ENCODE measurements around the gene FGD6. TPM values are rescaled to one million over a fixed set of nuclear protein-coding genes. Genes with fewer than 3 reads are reported as not detected.

FGD6 gene
- total and polyA plus RNA-seq, 2 donors, result 3.7 to 20.4 TPM

DNA sequence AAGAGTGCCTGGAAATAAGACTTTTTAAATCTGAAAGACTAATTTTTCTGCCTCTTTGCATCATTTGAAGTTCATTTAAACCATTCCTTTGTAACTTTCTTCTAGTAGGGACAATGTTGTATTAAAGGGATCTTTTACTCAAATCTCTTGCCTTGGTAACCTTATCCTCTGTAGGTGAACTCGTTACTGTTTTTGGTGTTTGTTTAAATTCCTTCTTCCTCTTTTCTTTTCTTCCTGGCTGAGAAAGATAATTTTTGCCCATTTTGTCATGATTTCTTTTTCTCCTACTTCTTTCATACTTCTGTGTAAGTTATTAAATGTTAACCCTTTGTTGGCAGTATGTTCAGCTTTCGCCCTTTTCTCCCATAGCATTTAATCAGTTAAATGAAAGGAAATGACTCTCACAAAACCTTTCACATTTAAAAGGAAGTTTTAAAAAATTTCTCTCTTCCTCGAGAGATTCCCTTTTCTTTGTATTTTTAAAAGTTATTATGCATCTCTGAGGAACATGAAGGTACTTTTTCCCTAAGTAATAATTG lies 10.6 kb upstream of the FGD6 start:
- Histone ChIP-seq H3K27ac (ENCODE audit: low read depth) (no peak overlapping the region), H3K36me3 (ENCODE audit: insufficient read depth) (no peaks in the 10 kb centered on the region), H3K4me3 (ENCODE audit: low read depth, low read length) (no peak overlapping the region), H3K4me1 (ENCODE audit: insufficient read depth) (no peaks in the 10 kb centered on the region)
- DNase-seq (ENCODE audit: extremely low spot score), result no peak
- WGBS, result 64% methylated on average over 3 of the region's 3 CpGs

- Histone ChIP-seq H3K4me3 (ENCODE audit: low read depth, low read length) (no peak overlapping the region), H3K4me1 (ENCODE audit: insufficient read depth) (no peaks in the 10 kb centered on the region), H3K27ac (ENCODE audit: low read depth) (no peak overlapping the region), H3K36me3 (ENCODE audit: insufficient read depth) (no peaks in the 10 kb centered on the region)
- 100% methylated on average over 1 of the region's 1 CpG for WGBS
- DNase-seq (ENCODE audit: extremely low spot score), result no peak
These were observed 8.5 kb upstream of the FGD6 start for GRCh38 chr12:95225645-95226212.

GRCh38 chr12:95224202-95225170 lies 7.2 kb upstream of the FGD6 start:
- H3K36me3 ChIP-seq (ENCODE audit: insufficient read depth), result no peaks in the 10 kb centered on the region
- H3K27ac ChIP-seq (ENCODE audit: low read depth), result no peak overlapping the region
- DNase-seq (ENCODE audit: extremely low spot score), result no peak
- 91% methylated on average over 8 of the region's 8 CpGs for WGBS
- no peak overlapping the region for H3K4me3 ChIP-seq (ENCODE audit: low read depth, low read length)
- H3K4me1 ChIP-seq (ENCODE audit: insufficient read depth), result no peaks in the 10 kb centered on the region

DNA sequence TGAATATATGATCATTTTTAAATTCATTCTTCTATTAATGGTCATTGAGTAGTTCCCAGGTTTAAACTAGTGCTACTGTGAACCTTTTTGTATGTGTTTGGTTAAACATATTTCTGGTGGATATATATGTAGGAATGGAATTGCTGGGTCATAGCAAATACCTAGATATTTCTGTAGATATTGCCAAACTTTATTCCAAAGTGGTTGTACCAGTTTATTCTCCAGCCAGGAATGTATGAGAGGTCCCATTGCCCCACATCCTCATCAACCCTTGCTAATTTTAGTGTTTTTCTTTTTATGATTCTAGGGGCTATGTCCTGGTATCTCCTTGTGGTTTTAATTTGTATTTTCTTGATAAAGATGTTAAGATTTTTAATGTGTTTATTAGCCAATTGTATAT lies 3.5 kb upstream of the FGD6 start:
- no peak overlapping the region for H3K27ac ChIP-seq (ENCODE audit: low read depth)
- H3K4me3 ChIP-seq (ENCODE audit: low read depth, low read length), result no peak overlapping the region
- H3K36me3 ChIP-seq (ENCODE audit: insufficient read depth), result no peaks in the 10 kb centered on the region
- H3K4me1 ChIP-seq (ENCODE audit: insufficient read depth), result no peaks in the 10 kb centered on the region
- no peak for DNase-seq (ENCODE audit: extremely low spot score)

DNA sequence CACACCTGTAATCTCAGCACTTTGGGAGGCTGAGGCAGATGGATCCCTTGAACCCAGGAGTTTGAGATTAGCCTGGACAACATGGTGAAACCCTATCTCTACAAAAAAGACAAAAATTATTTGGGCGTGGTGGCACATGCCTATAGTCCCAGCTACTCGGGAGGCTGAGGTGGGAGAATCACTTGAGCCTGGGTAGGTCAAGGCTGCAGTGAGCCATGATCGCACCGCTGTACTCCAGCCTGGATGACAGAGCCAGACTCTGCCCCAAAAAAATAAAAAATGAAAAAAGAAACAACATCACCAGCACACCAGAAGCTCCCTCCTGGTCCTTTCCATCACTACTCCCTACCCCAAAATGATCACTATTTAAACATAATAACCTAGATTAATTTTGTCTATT lies 2.9 kb upstream of the FGD6 start:
- WGBS, result 96% methylated on average over 4 of the region's 4 CpGs
- Histone ChIP-seq H3K36me3 (ENCODE audit: insufficient read depth) (no peaks in the 10 kb centered on the region), H3K4me3 (ENCODE audit: low read depth, low read length) (no peak overlapping the region), H3K27ac (ENCODE audit: low read depth) (no peak overlapping the region), H3K4me1 (ENCODE audit: insufficient read depth) (no peaks in the 10 kb centered on the region)
- no peak for DNase-seq (ENCODE audit: extremely low spot score)

DNA sequence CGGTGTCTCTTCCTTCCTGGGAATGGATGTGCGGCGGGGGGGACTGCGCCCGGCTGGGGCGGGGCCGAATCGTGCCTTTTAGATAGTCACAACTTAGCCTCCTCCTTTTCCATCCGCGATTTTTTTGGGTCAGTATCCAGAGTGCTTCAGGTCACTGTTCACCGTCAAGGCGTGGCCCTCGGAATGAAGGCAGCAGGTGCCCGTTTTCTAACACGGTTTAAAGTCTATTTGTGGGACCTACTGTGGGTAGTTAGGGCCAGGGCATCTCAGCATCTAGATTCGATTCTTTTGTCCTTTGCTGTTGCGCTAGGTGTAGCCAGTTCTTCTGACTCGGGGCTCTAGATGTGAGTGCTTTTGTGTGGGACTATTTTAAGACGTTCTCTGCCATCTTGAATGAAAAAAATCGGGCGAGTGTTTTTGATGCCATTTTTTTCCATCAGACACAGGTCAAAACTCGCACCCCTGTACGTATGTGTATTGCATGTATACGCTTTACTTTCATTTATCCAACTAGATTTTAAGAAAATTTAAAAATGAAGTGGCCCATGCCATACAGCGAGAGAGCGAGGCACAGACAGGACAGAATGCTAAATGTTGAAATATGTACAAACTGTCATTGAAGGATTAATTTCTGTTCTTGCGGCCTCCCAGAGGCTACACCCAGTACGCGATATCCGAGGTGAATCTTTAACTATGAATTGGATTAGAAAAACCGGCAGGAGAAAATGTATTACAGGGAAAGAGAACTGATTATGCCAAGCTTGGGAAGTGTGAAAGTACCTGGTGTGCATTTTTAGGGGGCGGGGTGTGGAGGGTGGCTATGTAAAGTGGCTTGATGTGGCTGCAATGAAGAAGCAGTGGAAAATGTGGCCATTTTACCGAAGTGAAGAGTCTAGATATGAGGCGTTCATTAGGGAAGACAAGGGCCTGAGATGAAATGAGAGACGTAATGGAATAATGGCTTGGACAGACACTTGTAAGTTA lies 1.2 kb upstream of the FGD6 start:
- DNase-seq (ENCODE audit: extremely low spot score), result peak; percentile 51
- WGBS, result 2% methylated on average over 35 of the region's 35 CpGs

DNA sequence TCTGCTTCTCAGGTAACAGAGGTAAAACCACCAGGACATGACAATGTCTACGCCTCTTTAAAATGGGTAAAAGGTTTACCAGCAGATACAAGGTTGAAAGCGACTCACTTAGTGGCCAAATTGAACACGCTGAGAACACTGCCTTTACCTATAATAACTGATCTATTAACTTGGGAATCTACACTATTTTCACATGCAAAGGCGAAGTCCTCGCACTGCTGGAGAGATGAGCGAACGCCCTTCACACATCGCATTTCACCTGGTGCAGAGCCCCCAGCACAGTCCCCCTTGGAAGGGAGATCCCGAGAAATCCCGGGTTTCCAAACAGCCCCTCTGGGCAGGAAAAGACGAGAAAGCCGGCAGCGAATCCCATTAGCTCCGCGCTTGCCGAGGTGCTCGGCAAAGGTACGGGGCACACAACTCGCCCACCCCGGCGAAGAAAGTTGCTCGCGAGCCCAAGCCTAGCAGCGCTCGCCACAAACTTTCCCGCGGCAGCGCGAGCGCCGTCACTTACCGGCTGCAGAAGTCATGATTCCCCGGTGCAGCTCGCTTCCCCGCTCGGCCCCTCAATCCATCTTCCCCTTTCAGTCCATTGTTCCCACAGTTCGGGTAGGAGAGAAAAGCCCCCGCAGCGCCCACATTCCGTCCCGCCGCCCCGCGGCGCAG lies 423 bp downstream of the FGD6 start:
- peak overlapping the region; percentile 60 for H3K4me3 ChIP-seq (ENCODE audit: low read depth, low read length)
- H3K4me1 ChIP-seq (ENCODE audit: insufficient read depth), result no peaks in the 10 kb centered on the region
- peak overlapping the region; percentile 88 for H3K27ac ChIP-seq (ENCODE audit: low read depth)
- H3K36me3 ChIP-seq (ENCODE audit: insufficient read depth), result no peaks in the 10 kb centered on the region
- DNase-seq (ENCODE audit: extremely low spot score), result no peak
- WGBS, result under 1% methylated on average over 45 of the region's 45 CpGs

More for the DNA sequence above, 1.2 kb upstream of the FGD6 start:
- Histone ChIP-seq H3K36me3 (ENCODE audit: insufficient read depth) (no peaks in the 10 kb centered on the region), H3K27ac (ENCODE audit: low read depth) (peak overlapping the region; percentile 93), H3K4me1 (ENCODE audit: insufficient read depth) (no peaks in the 10 kb centered on the region), H3K4me3 (ENCODE audit: low read depth, low read length) (peak overlapping the region; percentile 70)

GRCh38 chr12:95215949-95216348 lies 1.3 kb downstream of the FGD6 start:
- H3K4me3 ChIP-seq (ENCODE audit: low read depth, low read length), result no peak overlapping the region
- no peaks in the 10 kb centered on the region for H3K36me3 ChIP-seq (ENCODE audit: insufficient read depth)
- whole genome bisulfite sequencing, result 8% methylated on average over 1 of the region's 1 CpG
- DNase-seq (ENCODE audit: extremely low spot score), result peak; percentile 31
- H3K27ac ChIP-seq (ENCODE audit: low read depth), result no peak overlapping the region
- H3K4me1 ChIP-seq (ENCODE audit: insufficient read depth), result no peaks in the 10 kb centered on the region

- Histone ChIP-seq H3K4me1 (ENCODE audit: insufficient read depth) (no peaks in the 10 kb centered on the region), H3K27ac (ENCODE audit: low read depth) (no peak overlapping the region)
- WGBS, result 91% methylated on average over 3 of the region's 3 CpGs
These were observed 2.8 kb downstream of the FGD6 start for GRCh38 chr12:95214466-95214865.

GRCh38 chr12:95213928-95214327 lies 3.3 kb downstream of the FGD6 start:
- Histone ChIP-seq H3K4me3 (ENCODE audit: low read depth, low read length) (no peak overlapping the region), H3K27ac (ENCODE audit: low read depth) (no peak overlapping the region), H3K36me3 (ENCODE audit: insufficient read depth) (no peaks in the 10 kb centered on the region), H3K4me1 (ENCODE audit: insufficient read depth) (no peaks in the 10 kb centered on the region)
- WGBS, result 81% methylated on average over 1 of the region's 1 CpG
- no peak for DNase-seq (ENCODE audit: extremely low spot score)

More at GRCh38 chr12:95214466-95214865, 2.8 kb downstream of the FGD6 start:
- no peaks in the 10 kb centered on the region for H3K36me3 ChIP-seq (ENCODE audit: insufficient read depth)
- no peak for DNase-seq (ENCODE audit: extremely low spot score)
- no peak overlapping the region for H3K4me3 ChIP-seq (ENCODE audit: low read depth, low read length)

DNA sequence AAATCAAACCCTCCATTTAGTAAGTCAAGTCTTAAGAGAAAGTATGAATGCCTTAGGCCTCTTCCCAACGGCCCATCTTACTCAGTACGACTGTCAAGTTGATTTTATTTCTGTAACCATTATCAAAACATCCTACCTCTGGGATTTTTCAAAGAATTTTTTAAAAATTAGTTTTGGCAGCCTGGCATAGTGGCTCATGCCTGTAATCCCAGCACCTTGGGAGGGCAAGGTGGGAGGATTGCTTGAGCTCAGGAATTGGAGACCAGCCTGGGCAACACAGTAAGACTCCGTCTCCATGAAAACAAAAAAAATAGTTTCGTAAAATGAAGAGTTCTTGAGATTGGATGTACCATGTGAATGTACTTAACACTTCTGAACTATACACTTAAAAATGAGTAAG lies 4.1 kb downstream of the FGD6 start:
- Histone ChIP-seq H3K27ac (ENCODE audit: low read depth) (no peak overlapping the region), H3K4me3 (ENCODE audit: low read depth, low read length) (no peak overlapping the region), H3K4me1 (ENCODE audit: insufficient read depth) (no peaks in the 10 kb centered on the region), H3K36me3 (ENCODE audit: insufficient read depth) (no peaks in the 10 kb centered on the region)
- DNase-seq (ENCODE audit: extremely low spot score), result no peak
- WGBS, result 91% methylated on average over 4 of the region's 4 CpGs

DNA sequence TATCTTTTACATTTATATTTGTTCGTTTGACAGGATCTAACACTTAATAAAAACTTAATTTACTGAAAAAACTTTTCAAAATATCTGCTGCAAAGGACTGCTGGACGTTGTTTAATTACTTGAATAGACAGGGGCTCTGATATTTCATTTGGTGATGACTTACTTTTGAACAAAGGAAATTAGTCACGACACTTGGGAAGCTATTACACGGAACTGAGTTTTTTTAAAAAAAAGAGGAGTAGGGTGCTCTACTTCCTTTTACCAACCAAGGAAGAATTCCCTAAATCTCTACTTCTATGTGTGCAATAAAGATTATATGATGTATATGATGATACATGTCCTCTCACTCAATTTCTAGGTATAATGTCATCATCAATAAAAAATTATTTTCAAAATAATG lies 4.7 kb downstream of the FGD6 start:
- Histone ChIP-seq H3K4me1 (ENCODE audit: insufficient read depth) (no peaks in the 10 kb centered on the region), H3K27ac (ENCODE audit: low read depth) (no peak overlapping the region), H3K36me3 (ENCODE audit: insufficient read depth) (no peaks in the 10 kb centered on the region), H3K4me3 (ENCODE audit: low read depth, low read length) (no peak overlapping the region)
- no peak for DNase-seq (ENCODE audit: extremely low spot score)
- WGBS, result 83% methylated on average over 4 of the region's 4 CpGs

GRCh38 chr12:95208678-95209077 lies 8.6 kb downstream of the FGD6 start:
- no peak for DNase-seq (ENCODE audit: extremely low spot score)
- no peaks in the 10 kb centered on the region for H3K4me1 ChIP-seq (ENCODE audit: insufficient read depth)
- no peak overlapping the region for H3K4me3 ChIP-seq (ENCODE audit: low read depth, low read length)
- H3K27ac ChIP-seq (ENCODE audit: low read depth), result no peak overlapping the region
- H3K36me3 ChIP-seq (ENCODE audit: insufficient read depth), result no peaks in the 10 kb centered on the region
- WGBS, result 95% methylated on average over 7 of the region's 7 CpGs

Data from urinary bladder (tissue), 4 donors.